Measurements from ENCODE around the gene OR8B3. TPM values are rescaled to one million over a fixed set of nuclear protein-coding genes. Genes with fewer than 3 reads are reported as not detected.

OR8B3 gene, protein sequence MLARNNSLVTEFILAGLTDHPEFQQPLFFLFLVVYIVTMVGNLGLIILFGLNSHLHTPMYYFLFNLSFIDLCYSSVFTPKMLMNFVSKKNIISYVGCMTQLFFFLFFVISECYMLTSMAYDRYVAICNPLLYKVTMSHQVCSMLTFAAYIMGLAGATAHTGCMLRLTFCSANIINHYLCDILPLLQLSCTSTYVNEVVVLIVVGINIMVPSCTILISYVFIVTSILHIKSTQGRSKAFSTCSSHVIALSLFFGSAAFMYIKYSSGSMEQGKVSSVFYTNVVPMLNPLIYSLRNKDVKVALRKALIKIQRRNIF
- not detected for polyA plus RNA-seq
- long read RNA-seq, donor 1: 0 reads
- long read RNA-seq, donor 2: 0 reads
- long read RNA-seq, donor 3: 0 reads
- long read RNA-seq, donor 4: 0 reads
- long read RNA-seq, donor 5: 0 reads
- long read RNA-seq, donor 6: 0 reads
- long read RNA-seq, donor 7: 0 reads
- long read RNA-seq, donor 8: 0 reads
- long read RNA-seq, donor 9: 0 reads
- long read RNA-seq, donor 10: 0 reads

DNA sequence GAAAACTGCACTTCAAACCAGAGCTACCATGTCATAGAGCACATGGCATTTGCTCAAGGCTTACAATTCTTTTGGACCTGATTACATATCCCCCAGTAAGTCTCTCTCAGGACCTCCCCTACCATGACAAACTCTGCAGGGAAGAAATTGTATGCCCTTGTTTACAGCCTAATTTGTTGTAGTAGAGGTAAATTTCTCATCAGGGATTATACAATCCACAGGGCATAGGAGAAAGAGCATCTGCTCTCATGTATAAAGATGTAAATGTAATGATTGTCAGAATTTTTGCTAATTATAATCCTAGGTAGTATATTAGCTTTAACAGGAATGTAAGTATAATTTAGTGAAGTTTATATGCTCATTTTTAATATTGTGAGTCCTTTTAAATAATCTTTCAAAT lies at the start of gene OR8B3:
Gene OR8B3 (minus strand): TSS at position 101 of the 400 bp plus-strand sequence. CDS start 1,673 bp downstream, outside the sequence.
- H3K4me1 ChIP-seq (ENCODE audit: control insufficient read depth in 3 of 3, insufficient read depth in 2 of 3, low read depth in 1 of 3, low read length in 2 of 3): no peaks in the 10 kb centered on the region
- FAIRE-seq (no peak), DNase-seq (no peak)
- no peak within 1 kb of the TSS for H3K27ac ChIP-seq (ENCODE audit: low read depth in 1 of 3, low read length in 2 of 3)
- no peaks in the 10 kb centered on the region for H3K9me3 ChIP-seq (ENCODE audit: control insufficient read depth in 2 of 2, insufficient read depth in 1 of 2, low read depth in 1 of 2, low read length in 1 of 2)
- no peak within 1 kb of the TSS for H3K4me3 ChIP-seq (ENCODE audit: low read depth in 1 of 3, low read length in 3 of 3)
- no peaks in the 10 kb centered on the region for H3K27me3 ChIP-seq (ENCODE audit: control insufficient read depth in 3 of 3, insufficient read depth in 3 of 3, low read length in 3 of 3)
- no peaks in the 10 kb centered on the region for H3K36me3 ChIP-seq (ENCODE audit: control insufficient read depth in 3 of 3, insufficient read depth in 2 of 3, low read depth in 1 of 3, low read length in 3 of 3)

DNA sequence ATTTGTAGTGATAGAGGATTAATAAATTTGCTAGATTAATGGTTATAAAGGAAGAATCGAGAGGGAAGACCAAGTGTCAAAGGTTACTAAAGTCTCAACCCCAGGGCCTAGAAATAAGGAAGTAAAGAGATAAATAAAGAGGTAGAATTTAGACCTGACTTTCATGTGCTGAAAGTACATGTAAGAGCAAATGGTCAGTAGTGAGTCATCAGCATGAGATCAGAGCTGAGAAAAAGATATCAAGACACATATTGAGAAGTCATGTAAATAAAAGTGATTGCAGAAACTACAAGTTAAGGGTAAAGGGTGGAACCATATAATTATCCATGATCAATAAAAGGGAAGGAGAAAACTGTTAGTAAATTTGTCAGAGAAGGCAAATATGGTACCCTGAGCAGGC lies 48.1 kb upstream of the OR8B3 start:
- Histone ChIP-seq H3K9me3 (ENCODE audit: control insufficient read depth in 2 of 2, insufficient read depth in 1 of 2, low read depth in 1 of 2, low read length in 1 of 2) (no peaks in the 10 kb centered on the region), H3K36me3 (ENCODE audit: control insufficient read depth in 3 of 3, insufficient read depth in 2 of 3, low read depth in 1 of 3, low read length in 3 of 3) (no peaks in the 10 kb centered on the region), H3K27me3 (ENCODE audit: control insufficient read depth in 3 of 3, insufficient read depth in 3 of 3, low read length in 3 of 3) (no peaks in the 10 kb centered on the region), H3K27ac (ENCODE audit: low read depth in 1 of 3, low read length in 2 of 3) (no peak overlapping the region), H3K4me3 (ENCODE audit: low read depth in 1 of 3, low read length in 3 of 3) (no peak overlapping the region), H3K4me1 (ENCODE audit: control insufficient read depth in 3 of 3, insufficient read depth in 2 of 3, low read depth in 1 of 3, low read length in 2 of 3) (no peaks in the 10 kb centered on the region)
- no peak for FAIRE-seq
- WGBS, 3 donors: 21 to 57% (median 23%) methylated on average over 1 of the region's 1 CpG
- no peak for DNase-seq

DNA sequence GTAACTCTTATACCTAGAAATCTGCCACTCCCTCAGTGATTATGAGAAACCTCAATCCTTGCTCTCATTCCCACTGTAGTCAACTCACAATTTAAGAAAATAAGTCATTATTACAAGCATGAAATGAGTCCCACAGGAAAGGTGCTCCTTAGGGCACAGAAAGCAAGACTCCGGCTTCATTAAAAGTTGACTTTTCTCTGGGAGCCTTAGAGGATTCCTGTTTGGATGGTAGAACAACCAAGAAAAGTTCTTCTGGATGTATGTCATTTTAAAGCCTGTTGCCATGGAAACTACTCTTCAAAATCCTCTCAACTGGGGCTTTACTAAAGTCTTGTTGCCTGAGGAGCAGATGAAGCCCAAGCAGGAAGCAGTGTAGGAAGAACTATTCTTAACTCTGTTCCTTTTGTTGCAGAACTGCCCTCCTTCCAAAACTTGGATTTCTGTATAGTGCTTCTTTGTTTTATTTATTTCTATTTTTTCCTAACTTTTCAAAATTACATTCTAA lies 46.9 kb upstream of the OR8B3 start, which contains the start of gene OR8B8:
Gene OR8B8 (minus strand): TSS at position 51 of the 505 bp plus-strand sequence. CDS start 4,611 bp downstream, outside the sequence.
- no peak for DNase-seq
- Histone ChIP-seq H3K9me3 (ENCODE audit: control insufficient read depth in 2 of 2, insufficient read depth in 1 of 2, low read depth in 1 of 2, low read length in 1 of 2) (no peaks in the 10 kb centered on the region), H3K36me3 (ENCODE audit: control insufficient read depth in 3 of 3, insufficient read depth in 2 of 3, low read depth in 1 of 3, low read length in 3 of 3) (no peaks in the 10 kb centered on the region), H3K4me3 (ENCODE audit: low read depth in 1 of 3, low read length in 3 of 3) (no peak within 1 kb of the TSS), H3K27ac (ENCODE audit: low read depth in 1 of 3, low read length in 2 of 3) (no peak within 1 kb of the TSS), H3K27me3 (ENCODE audit: control insufficient read depth in 3 of 3, insufficient read depth in 3 of 3, low read length in 3 of 3) (no peaks in the 10 kb centered on the region), H3K4me1 (ENCODE audit: control insufficient read depth in 3 of 3, insufficient read depth in 2 of 3, low read depth in 1 of 3, low read length in 2 of 3) (no peaks in the 10 kb centered on the region)
- WGBS, 3 donors: 92 to 98% (median 97%) methylated on average over 1 of the region's 1 CpG
- no peak for FAIRE-seq

GRCh38 chr11:124442847-124443246 lies 44.0 kb upstream of the OR8B3 start:
- Histone ChIP-seq H3K4me1 (ENCODE audit: control insufficient read depth in 3 of 3, insufficient read depth in 2 of 3, low read depth in 1 of 3, low read length in 2 of 3) (no peaks in the 10 kb centered on the region), H3K27me3 (ENCODE audit: control insufficient read depth in 3 of 3, insufficient read depth in 3 of 3, low read length in 3 of 3) (peaks cover 0 to 4% (median 0%) of the 10 kb centered on the region in 3 donors), H3K9me3 (ENCODE audit: control insufficient read depth in 2 of 2, insufficient read depth in 1 of 2, low read depth in 1 of 2, low read length in 1 of 2) (no peaks in the 10 kb centered on the region), H3K36me3 (ENCODE audit: control insufficient read depth in 3 of 3, insufficient read depth in 2 of 3, low read depth in 1 of 3, low read length in 3 of 3) (no peaks in the 10 kb centered on the region), H3K27ac (ENCODE audit: low read depth in 1 of 3, low read length in 2 of 3) (no peak overlapping the region), H3K4me3 (ENCODE audit: low read depth in 1 of 3, low read length in 3 of 3) (no peak overlapping the region)
- 18 to 66% (median 39%) methylated on average over 2 of the region's 2 CpGs for WGBS, 3 donors
- FAIRE-seq (no peak), DNase-seq (no peak)

GRCh38 chr11:124442442-124442841 lies 43.6 kb upstream of the OR8B3 start:
- H3K27me3 ChIP-seq (ENCODE audit: control insufficient read depth in 3 of 3, insufficient read depth in 3 of 3, low read length in 3 of 3): peaks cover 0 to 4% (median 0%) of the 10 kb centered on the region in 3 donors
- WGBS, 3 donors: 20 to 51% (median 47%) methylated on average over 6 of the region's 6 CpGs
- H3K36me3 ChIP-seq (ENCODE audit: control insufficient read depth in 3 of 3, insufficient read depth in 2 of 3, low read depth in 1 of 3, low read length in 3 of 3): no peaks in the 10 kb centered on the region
- FAIRE-seq: no peak
- H3K4me3 ChIP-seq (ENCODE audit: low read depth in 1 of 3, low read length in 3 of 3): no peak overlapping the region
- H3K4me1 ChIP-seq (ENCODE audit: control insufficient read depth in 3 of 3, insufficient read depth in 2 of 3, low read depth in 1 of 3, low read length in 2 of 3): no peaks in the 10 kb centered on the region
- no peaks in the 10 kb centered on the region for H3K9me3 ChIP-seq (ENCODE audit: control insufficient read depth in 2 of 2, insufficient read depth in 1 of 2, low read depth in 1 of 2, low read length in 1 of 2)
- no peak overlapping the region for H3K27ac ChIP-seq (ENCODE audit: low read depth in 1 of 3, low read length in 2 of 3)
- no peak for DNase-seq

- no peak overlapping the region for H3K27ac ChIP-seq (ENCODE audit: low read depth in 1 of 3, low read length in 2 of 3)
- no peak overlapping the region for H3K4me3 ChIP-seq (ENCODE audit: low read depth in 1 of 3, low read length in 3 of 3)
- no peaks in the 10 kb centered on the region for H3K9me3 ChIP-seq (ENCODE audit: control insufficient read depth in 2 of 2, insufficient read depth in 1 of 2, low read depth in 1 of 2, low read length in 1 of 2)
- DNase-seq (no peak), FAIRE-seq (no peak)
- H3K36me3 ChIP-seq (ENCODE audit: control insufficient read depth in 3 of 3, insufficient read depth in 2 of 3, low read depth in 1 of 3, low read length in 3 of 3): no peaks in the 10 kb centered on the region
- 62 to 84% (median 81%) methylated on average over 7 of the region's 7 CpGs for WGBS, 3 donors
- H3K4me1 ChIP-seq (ENCODE audit: control insufficient read depth in 3 of 3, insufficient read depth in 2 of 3, low read depth in 1 of 3, low read length in 2 of 3): no peaks in the 10 kb centered on the region
- H3K27me3 ChIP-seq (ENCODE audit: control insufficient read depth in 3 of 3, insufficient read depth in 3 of 3, low read length in 3 of 3): peaks cover 0 to 4% (median 0%) of the 10 kb centered on the region in 3 donors
Measured at GRCh38 chr11:124441519-124441918, 42.7 kb upstream of the OR8B3 start.

GRCh38 chr11:124441081-124441480 lies 42.3 kb upstream of the OR8B3 start:
- no peaks in the 10 kb centered on the region for H3K9me3 ChIP-seq (ENCODE audit: control insufficient read depth in 2 of 2, insufficient read depth in 1 of 2, low read depth in 1 of 2, low read length in 1 of 2)
- FAIRE-seq (no peak), DNase-seq (no peak)
- no peaks in the 10 kb centered on the region for H3K4me1 ChIP-seq (ENCODE audit: control insufficient read depth in 3 of 3, insufficient read depth in 2 of 3, low read depth in 1 of 3, low read length in 2 of 3)
- H3K27ac ChIP-seq (ENCODE audit: low read depth in 1 of 3, low read length in 2 of 3): no peak overlapping the region
- H3K4me3 ChIP-seq (ENCODE audit: low read depth in 1 of 3, low read length in 3 of 3): no peak overlapping the region
- 61 to 81% (median 74%) methylated on average over 5 of the region's 5 CpGs for WGBS, 3 donors
- H3K36me3 ChIP-seq (ENCODE audit: control insufficient read depth in 3 of 3, insufficient read depth in 2 of 3, low read depth in 1 of 3, low read length in 3 of 3): no peaks in the 10 kb centered on the region
- H3K27me3 ChIP-seq (ENCODE audit: control insufficient read depth in 3 of 3, insufficient read depth in 3 of 3, low read length in 3 of 3): peaks cover 0 to 4% (median 0%) of the 10 kb centered on the region in 3 donors

DNA sequence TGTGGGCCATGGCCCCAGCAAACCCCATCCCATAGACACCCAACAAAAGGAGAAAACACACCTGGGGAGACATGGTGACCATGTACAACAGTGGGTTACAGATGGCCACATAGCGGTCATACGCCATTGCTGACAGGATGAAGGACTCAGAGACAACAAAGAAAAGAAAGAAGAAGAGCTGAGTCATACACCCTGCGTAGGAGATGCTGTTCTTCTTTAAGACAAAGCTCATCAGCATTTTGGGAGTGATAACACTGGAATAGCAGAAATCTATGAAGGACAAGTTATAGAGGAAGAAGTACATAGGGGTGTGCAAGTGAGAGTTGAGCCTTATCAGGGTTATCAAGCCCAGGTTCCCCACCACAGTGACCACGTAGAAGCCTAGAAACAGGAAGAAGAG lies 41.8 kb upstream of the OR8B3 start:
- Histone ChIP-seq H3K4me3 (ENCODE audit: low read depth in 1 of 3, low read length in 3 of 3) (no peak overlapping the region), H3K4me1 (ENCODE audit: control insufficient read depth in 3 of 3, insufficient read depth in 2 of 3, low read depth in 1 of 3, low read length in 2 of 3) (no peaks in the 10 kb centered on the region), H3K36me3 (ENCODE audit: control insufficient read depth in 3 of 3, insufficient read depth in 2 of 3, low read depth in 1 of 3, low read length in 3 of 3) (no peaks in the 10 kb centered on the region), H3K27me3 (ENCODE audit: control insufficient read depth in 3 of 3, insufficient read depth in 3 of 3, low read length in 3 of 3) (peaks cover 0 to 4% (median 0%) of the 10 kb centered on the region in 3 donors), H3K27ac (ENCODE audit: low read depth in 1 of 3, low read length in 2 of 3) (no peak overlapping the region), H3K9me3 (ENCODE audit: control insufficient read depth in 2 of 2, insufficient read depth in 1 of 2, low read depth in 1 of 2, low read length in 1 of 2) (no peaks in the 10 kb centered on the region)
- 76 to 83% (median 80%) methylated on average over 4 of the region's 4 CpGs for WGBS, 3 donors
- DNase-seq (no peak), FAIRE-seq (no peak)
